RWPE1 (cell line): ENCODE data around the gene CACNA2D3.

Experiments used
- CTCF ChIA-PET: fragments of 350-600 bp; sonication (Branson Sonifier 250); formaldehyde crosslinking; extraction: SDS; loops from one replicate; lab custom pipeline; 2021; lab: Yijun Ruan, JAX
- POLR2A ChIA-PET: fragments of 400-600 bp; formaldehyde crosslinking; extraction: SDS; loops from one replicate; lab custom pipeline; 2020; ENCODE audit warnings: antibody characterized with exemption; ENCODE audit not compliant: low non-redundant PET; lab: Yijun Ruan, JAX
- DNase-seq: peaks from one replicate; pipeline ENCODE4 v3.0.0; 2012; ENCODE audit warnings: low spot score
- H3K27ac ChIP-seq: fragments of 450-650 bp; 2 replicates; pipeline ENCODE4 v1.5.1; 2017
- CTCF ChIP-seq: fragments of 450-650 bp; conservative IDR thresholded peaks from 2 replicates; pipeline ENCODE4 v1.5.1; 2017; ENCODE audit warnings: low read depth, mild to moderate bottlenecking

The CACNA2D3 gene

DNA sequence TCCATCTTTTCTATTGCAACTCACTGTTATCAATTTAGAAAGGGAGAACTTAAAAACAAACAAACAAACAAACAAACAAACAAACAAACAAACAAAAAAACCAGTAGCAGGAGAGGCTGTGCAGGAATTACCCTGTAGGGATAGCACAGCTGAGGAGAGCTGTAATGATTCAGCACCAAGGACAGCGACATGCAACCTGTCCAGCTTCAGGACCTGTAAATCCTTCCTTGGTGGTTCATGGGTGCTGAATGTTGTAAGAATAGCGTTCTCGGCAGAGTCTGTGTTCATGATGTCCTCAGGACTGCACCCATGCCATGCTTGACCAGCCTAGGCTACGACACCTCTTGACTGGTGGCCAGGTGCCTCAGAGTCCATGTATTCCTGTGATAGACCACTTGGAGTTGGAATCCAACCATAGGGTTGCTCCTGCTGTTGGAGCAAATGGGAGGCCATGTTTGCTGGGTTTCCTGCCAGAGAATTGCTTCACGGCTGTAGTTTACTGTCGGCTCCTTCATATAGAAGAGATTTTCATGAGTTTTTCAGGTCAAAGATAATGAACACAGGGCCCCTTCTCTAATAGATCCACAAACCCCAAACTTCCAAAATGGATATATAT, 65.9 kb downstream of the CACNA2D3 start:
- no peak overlapping the region for H3K27ac ChIP-seq
- ChIA-PET CTCF (no interaction called here), POLR2A (no interaction called here)
- no peak for TF ChIP-seq CTCF
- DNase-seq, result peak; percentile 50

- no peak for DNase-seq
- CTCF ChIA-PET, result no interaction called here
- POLR2A ChIA-PET, result no interaction called here
- no peak overlapping the region for H3K27ac ChIP-seq
- TF ChIP-seq CTCF, result no peak
These were observed 68.9 kb downstream of the CACNA2D3 start for GRCh38 chr3:54191220-54191619.

GRCh38 chr3:54192026-54192425, 69.7 kb downstream of the CACNA2D3 start:
- CTCF ChIA-PET, result no interaction called here
- TF ChIP-seq CTCF, result no peak
- H3K27ac ChIP-seq, result no peak overlapping the region
- POLR2A ChIA-PET, result no interaction called here
- no peak for DNase-seq

DNA sequence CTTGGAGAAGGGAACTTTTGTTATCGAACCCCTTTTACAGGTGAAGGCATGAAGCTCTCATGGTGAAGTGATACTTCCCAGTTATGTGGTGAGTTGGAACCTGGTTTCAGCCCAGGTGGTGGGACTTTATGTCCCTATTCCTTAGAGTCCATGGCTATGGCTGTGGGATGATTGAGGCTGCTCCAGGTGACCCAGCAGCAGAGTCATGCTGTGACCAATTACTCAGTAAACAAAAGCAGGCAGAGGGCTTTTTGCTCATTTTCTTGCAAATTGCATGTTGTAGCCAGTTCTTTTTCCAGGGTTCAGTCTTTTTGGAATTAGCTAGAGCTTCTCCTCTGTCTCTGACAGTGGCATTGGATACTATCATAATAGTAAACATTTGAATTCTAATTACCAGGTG, 70.7 kb downstream of the CACNA2D3 start:
- no peak for DNase-seq
- ChIA-PET CTCF (no interaction called here), POLR2A (no interaction called here)
- H3K27ac ChIP-seq, result no peak overlapping the region
- TF ChIP-seq CTCF, result no peak

DNA sequence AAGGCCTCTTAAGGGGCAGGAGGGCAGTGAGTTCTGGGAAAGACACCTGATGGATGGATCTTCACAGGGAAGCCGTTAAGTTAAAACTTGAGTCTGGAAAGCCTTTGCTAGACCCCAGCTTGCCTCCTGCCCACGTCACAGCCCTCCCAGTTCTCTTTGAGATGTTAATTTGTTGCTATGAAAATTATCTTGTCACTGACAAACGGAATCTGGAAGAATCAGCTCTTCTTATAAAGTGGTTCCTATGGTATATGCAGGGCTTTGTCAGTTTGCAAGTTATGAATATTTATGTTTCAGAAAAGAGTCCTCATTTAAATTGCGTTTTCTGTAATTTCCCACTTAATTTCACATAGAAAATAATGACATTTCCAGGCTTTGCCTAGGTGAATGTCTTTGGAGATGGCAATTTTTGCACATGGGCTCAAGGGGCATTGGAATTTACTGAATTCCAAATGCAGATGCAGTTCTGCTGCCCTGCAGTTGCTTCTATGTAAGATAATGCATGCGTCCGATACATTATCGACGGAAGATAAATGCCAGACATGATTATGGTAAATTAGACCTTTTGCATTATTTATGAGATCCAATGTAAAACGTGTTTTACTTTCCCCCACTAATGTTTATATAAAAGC, 74.1 kb downstream of the CACNA2D3 start:
- no peak for DNase-seq
- no peak overlapping the region for H3K27ac ChIP-seq
- ChIA-PET POLR2A (no interaction called here), CTCF (no interaction called here)
- TF ChIP-seq CTCF, result no peak

DNA sequence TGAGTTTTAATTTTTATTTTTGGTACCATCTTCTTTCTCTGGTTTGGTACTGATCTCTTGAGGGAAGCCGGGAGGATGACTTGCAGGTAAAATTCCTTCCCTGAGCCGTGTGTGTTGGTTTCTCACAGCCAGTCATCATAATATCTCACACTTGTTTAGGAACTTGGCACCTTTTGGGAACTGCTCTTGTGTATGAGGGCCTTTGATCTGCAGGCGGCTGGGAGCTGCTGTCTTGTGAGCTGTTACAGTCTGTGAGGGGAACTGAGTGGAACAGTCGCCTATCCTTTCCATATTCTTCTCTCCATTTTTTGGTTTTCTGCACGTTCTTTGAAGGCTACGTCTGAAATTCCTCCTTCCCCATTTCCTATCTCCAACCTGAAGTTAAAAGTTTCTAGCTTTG, 75.2 kb downstream of the CACNA2D3 start:
- H3K27ac ChIP-seq, result no peak overlapping the region
- no peak for DNase-seq
- ChIA-PET POLR2A (no interaction called here), CTCF (no interaction called here)
- TF ChIP-seq CTCF, result no peak
